Endothelial cell of umbilical vein (primary cell): ENCODE results near the gene RAPGEF6. TPM values are rescaled to one million over a fixed set of nuclear protein-coding genes. Genes with fewer than 3 reads are reported as not detected.

Experiments
- BruUV-seq: library from RNA; stranded (reverse); fragments of 400-500 nt; replicated peaks from 2 replicates; lab custom pipeline; 2021; lab: Mats Ljungman, UMichigan
- CTCF ChIA-PET: fragments of 300-600, 350-600 bp; sonication (Branson Sonifier 250); formaldehyde crosslinking; loops from one replicate; lab custom pipeline; 2021; ENCODE audit warnings: antibody characterized with exemption, inconsistent platforms; lab: Charles Lee
- POLR2A ChIA-PET: fragments of 300-600, 350-600 bp; sonication (Branson Sonifier 250); formaldehyde crosslinking; loops from one replicate; lab custom pipeline; 2021; ENCODE audit warnings: antibody characterized with exemption, inconsistent platforms; lab: Charles Lee
- DNase-seq: peaks from one replicate; pipeline ENCODE4 v3.0.0-alpha.2; 2011; ENCODE audit warnings: low read depth, low spot score
- FAIRE-seq: peaks from 2 replicates; lab custom pipeline; 2011; peaks lifted over from hg19 to GRCh38; lab: Jason Lieb, UNC
- H2AFZ ChIP-seq: 2 replicates; pipeline ENCODE4 v1.6.0; 2012; ENCODE audit warnings: low read depth, low read length, control low read depth, inconsistent platforms
- H3K27ac ChIP-seq: 2 replicates; pipeline ENCODE4 v1.5.1; 2011; ENCODE audit warnings: low read depth, mild to moderate bottlenecking, control low read depth, low read length, moderate library complexity; ENCODE audit not compliant: insufficient read depth
- H3K27me3 ChIP-seq, 2 experiments: 2 replicates each; pipeline versions ENCODE4 v1.6.0 to v1.6.1; 2011; ENCODE audit warnings: low read length in 2 of 2, mixed read lengths in 1 of 2; ENCODE audit not compliant: control insufficient read depth in 2 of 2, insufficient read depth in 2 of 2
- H3K36me3 ChIP-seq, 2 experiments: 2 replicates in 1 of 2; 3 replicates in 1 of 2; pipeline ENCODE4 v1.5.1; 2011; ENCODE audit warnings: low read length in 2 of 2, mild to moderate bottlenecking in 1 of 2, moderate library complexity in 1 of 2; ENCODE audit not compliant: control insufficient read depth in 2 of 2, insufficient read depth in 2 of 2; ENCODE audit errors: extremely low read depth in 1 of 2
- H3K4me1 ChIP-seq: 3 replicates; pipeline ENCODE4 v1.5.1; 2011; ENCODE audit warnings: mild to moderate bottlenecking, low read length; ENCODE audit not compliant: control insufficient read depth, insufficient read depth; ENCODE audit errors: extremely low read depth
- H3K4me2 ChIP-seq: 2 replicates; pipeline ENCODE4 v1.6.1; 2011; ENCODE audit warnings: low read length, control low read depth, mixed read lengths; ENCODE audit not compliant: insufficient read depth
- H3K4me3 ChIP-seq, 3 experiments: fragments of 200-600 bp in 1 of 3; sonication (generic), shearing (Covaris generic) in 1 of 3; replicated peaks in 1 of 3; 2 replicates each; pipeline ENCODE4 v1.5.1; 2011 to 2016; ENCODE audit warnings: control low read depth in 3 of 3, low read length in 3 of 3, mild to moderate bottlenecking in 2 of 3, inconsistent platforms in 1 of 3, low read depth in 1 of 3, moderate library complexity in 1 of 3; ENCODE audit not compliant: insufficient read depth in 1 of 3
- H3K79me2 ChIP-seq: 2 replicates; pipeline ENCODE4 v1.6.0; 2012; ENCODE audit warnings: low read length, inconsistent platforms; ENCODE audit not compliant: control insufficient read depth, insufficient read depth
- H3K9ac ChIP-seq: replicated peaks from 2 replicates; pipeline ENCODE3; 2011; ENCODE audit warnings: low read length, control low read depth; ENCODE audit not compliant: insufficient read depth; ENCODE audit errors: extremely low read depth
- H3K9me1 ChIP-seq: replicated peaks from 3 replicates; pipeline ENCODE4 v1.6.0; 2011; ENCODE audit warnings: mild to moderate bottlenecking, low read length; ENCODE audit not compliant: control insufficient read depth, insufficient read depth; ENCODE audit errors: extremely low read depth
- H3K9me3 ChIP-seq: replicated peaks from 2 replicates; pipeline ENCODE4 v1.5.1; 2012; ENCODE audit warnings: low read length, inconsistent platforms; ENCODE audit not compliant: control insufficient read depth, insufficient read depth
- H4K20me1 ChIP-seq: replicated peaks from 2 replicates; pipeline ENCODE3; 2011; ENCODE audit warnings: mild to moderate bottlenecking, low read length; ENCODE audit not compliant: control insufficient read depth, insufficient read depth; ENCODE audit errors: extremely low read depth
- EZH2 ChIP-seq: IDR thresholded peaks from 2 replicates; pipeline ENCODE4 v1.6.1; 2012; ENCODE audit warnings: borderline replicate concordance, low read depth, mild to moderate bottlenecking, moderate library complexity, low read length, inconsistent platforms; ENCODE audit not compliant: severe bottlenecking
- FOS ChIP-seq: IDR thresholded peaks from 2 replicates; pipeline ENCODE4 v1.6.1; 2011; ENCODE audit warnings: mild to moderate bottlenecking, low read length, moderate library complexity, borderline replicate concordance; ENCODE audit not compliant: insufficient read depth
- GATA2 ChIP-seq: IDR thresholded peaks from 2 replicates; pipeline ENCODE4 v1.7.0; 2011; ENCODE audit warnings: low read depth, mild to moderate bottlenecking, moderate library complexity, mixed read lengths, low read length; ENCODE audit not compliant: insufficient read length, insufficient read depth
- JUN ChIP-seq: IDR thresholded peaks from 2 replicates; pipeline ENCODE4 v1.6.1; 2011; ENCODE audit warnings: borderline replicate concordance, low read depth; ENCODE audit not compliant: insufficient read length, insufficient read depth
- MAX ChIP-seq: IDR thresholded peaks from 2 replicates; pipeline ENCODE4 v1.6.1; 2011; ENCODE audit not compliant: insufficient read depth, insufficient read length
- MYC ChIP-seq: IDR thresholded peaks from one replicate; pipeline ENCODE4 v1.6.1; 2011; ENCODE audit warnings: mild to moderate bottlenecking, low read depth, low read length
- POLR2A ChIP-seq: IDR thresholded peaks from 2 replicates; pipeline ENCODE4 v1.6.1; 2012; ENCODE audit warnings: low read depth, mild to moderate bottlenecking, control low read depth, low read length
- POLR2AphosphoS5 ChIP-seq: IDR thresholded peaks from 2 replicates; pipeline ENCODE4 v1.6.1; 2012; ENCODE audit warnings: low read depth, mild to moderate bottlenecking, control low read depth, low read length, moderate library complexity; ENCODE audit not compliant: insufficient read depth
- dilution Hi-C: fragments of 300-500 bp; cut with MboI; formaldehyde crosslinking; loops from one replicate; pipeline ENCODE4 v1.15.0; 2019; ENCODE audit warnings: low sequenced_read_pairs; ENCODE audit not compliant: extremely low pct_ligation_motif_present
- intact Hi-C: fragments of 100-400 bp; cut with micrococcal nuclease; formaldehyde crosslinking; loops from one replicate; pipeline ENCODE4 v1.10.0; 2022
- polyA plus RNA-seq, 4 experiments: library from polyadenylated mRNA; depleted of rRNA in 3 of 4; stranded (reverse) in 3 of 4; unstranded in 1 of 4; fragments of >200 nt; gene quantifications; 2 replicates each; pipeline versions ENCODE4 v1.2.1 to v1.2.3, GENCODE V29; 2011 to 2012; ENCODE audit warnings: missing spikeins in 1 of 4
- total RNA-seq: library from RNA; stranded (reverse); gene quantifications from 2 replicates; pipeline ENCODE4 v1.2.3, GENCODE V29; 2021
- TF ChIP-seq, protein P1 (sequence below), 2 donors: IDR thresholded peaks; 1 replicate in 1 of 2; 2 replicates in 1 of 2; pipeline ENCODE4 v1.5.1; 2011; ENCODE audit warnings: low read length in 2 of 2, mild to moderate bottlenecking in 2 of 2, moderate library complexity in 2 of 2, control low read depth in 1 of 2, inconsistent platforms in 1 of 2, low read depth in 1 of 2; ENCODE audit not compliant: insufficient read depth in 1 of 2; ENCODE audit errors: extremely low read depth in 1 of 2

RAPGEF6 gene
- total and polyA plus RNA-seq, 2 donors (not counting 3 experiments of a cell fraction or from before 2014, with no cell fraction given), result 3.5 to 17.5 TPM

DNA sequence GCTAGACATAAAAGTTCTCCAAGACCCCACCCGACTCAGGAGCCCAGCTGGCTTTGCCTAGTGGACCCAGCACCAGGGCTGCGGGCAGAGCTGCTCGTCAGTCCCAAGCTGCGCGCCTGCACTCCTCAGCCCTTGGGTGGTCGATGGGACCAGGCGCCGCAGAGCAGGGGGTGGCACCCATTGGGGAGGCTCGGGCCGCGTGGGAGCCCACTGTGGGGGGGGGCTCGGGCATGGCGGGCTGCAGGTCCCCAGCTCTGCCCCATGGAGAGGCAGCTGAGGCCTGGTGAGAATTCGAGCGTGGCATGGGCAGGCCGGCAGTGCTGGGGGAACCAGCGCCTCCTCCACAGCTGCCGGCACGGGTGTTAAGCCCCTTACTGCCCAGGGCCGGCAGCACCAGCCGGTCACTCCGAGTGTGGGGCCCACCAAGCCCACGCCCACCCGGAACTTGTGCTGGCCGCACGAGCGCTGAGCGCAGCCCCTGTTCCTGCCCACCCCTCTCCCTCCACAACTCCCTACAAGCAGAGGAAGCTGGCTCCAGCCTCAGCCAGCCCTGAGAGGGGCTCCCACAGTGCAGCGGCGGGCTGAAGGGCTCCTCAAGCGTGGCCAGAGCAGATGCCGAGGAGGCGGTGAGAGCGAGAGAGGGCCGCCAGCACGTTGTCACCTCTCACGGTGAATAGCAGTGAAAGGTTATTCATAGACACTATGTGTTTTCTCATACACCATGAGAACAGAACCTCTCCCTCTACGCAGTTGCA, 54.9 kb downstream of the RAPGEF6 start:
- BruUV-seq, result no TSS peak
- dilution Hi-C loops, result loop anchor here (25.0 kb wide), 1 partner anchor 432 kb away; the partner anchor contains the start of gene ACSL6
- intact Hi-C loops, result no loop called here

More for the DNA sequence above, 54.9 kb downstream of the RAPGEF6 start:
- H3K36me3 ChIP-seq, result no peaks in the 10 kb centered on the region
- no peak overlapping the region for H3K27ac ChIP-seq
- H3K9ac ChIP-seq, result no peak overlapping the region
- no peaks in the 10 kb centered on the region for H4K20me1 ChIP-seq
- H3K9me1 ChIP-seq, result no peaks in the 10 kb centered on the region
- peaks cover 20% of the 10 kb centered on the region for H3K79me2 ChIP-seq
- CTCF ChIA-PET, result interaction anchor here (0.7 to 2.2 kb wide), 2 partner anchors 9 to 157 kb away, joined by 3 to 8 read pairs; no protein-coding TSS in a partner anchor
- TF ChIP-seq FOS, result no peak
- no peak for TF ChIP-seq JUN
- no peak for TF ChIP-seq MAX
- TF ChIP-seq GATA2, result no peak
- TF ChIP-seq POLR2AphosphoS5, result no peak
- TF ChIP-seq, protein P1, sequence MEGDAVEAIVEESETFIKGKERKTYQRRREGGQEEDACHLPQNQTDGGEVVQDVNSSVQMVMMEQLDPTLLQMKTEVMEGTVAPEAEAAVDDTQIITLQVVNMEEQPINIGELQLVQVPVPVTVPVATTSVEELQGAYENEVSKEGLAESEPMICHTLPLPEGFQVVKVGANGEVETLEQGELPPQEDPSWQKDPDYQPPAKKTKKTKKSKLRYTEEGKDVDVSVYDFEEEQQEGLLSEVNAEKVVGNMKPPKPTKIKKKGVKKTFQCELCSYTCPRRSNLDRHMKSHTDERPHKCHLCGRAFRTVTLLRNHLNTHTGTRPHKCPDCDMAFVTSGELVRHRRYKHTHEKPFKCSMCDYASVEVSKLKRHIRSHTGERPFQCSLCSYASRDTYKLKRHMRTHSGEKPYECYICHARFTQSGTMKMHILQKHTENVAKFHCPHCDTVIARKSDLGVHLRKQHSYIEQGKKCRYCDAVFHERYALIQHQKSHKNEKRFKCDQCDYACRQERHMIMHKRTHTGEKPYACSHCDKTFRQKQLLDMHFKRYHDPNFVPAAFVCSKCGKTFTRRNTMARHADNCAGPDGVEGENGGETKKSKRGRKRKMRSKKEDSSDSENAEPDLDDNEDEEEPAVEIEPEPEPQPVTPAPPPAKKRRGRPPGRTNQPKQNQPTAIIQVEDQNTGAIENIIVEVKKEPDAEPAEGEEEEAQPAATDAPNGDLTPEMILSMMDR (IDR thresholded peaks at IDR 0.05; ENCODE audit: extremely low read depth in 1 of 2, insufficient read depth in 1 of 2, low read depth in 1 of 2, low read length in 2 of 2), result no peak
- TF ChIP-seq EZH2, result no peak
- no peak for TF ChIP-seq MYC
- TF ChIP-seq POLR2A, result no peak
- no peak overlapping the region for H2AFZ ChIP-seq
- no peak overlapping the region for H3K4me3 ChIP-seq
- no peaks in the 10 kb centered on the region for H3K9me3 ChIP-seq
- POLR2A ChIA-PET, result no interaction called here
- H3K27me3 ChIP-seq, result no peaks in the 10 kb centered on the region
- FAIRE-seq, result no peak
- H3K4me1 ChIP-seq, result no peaks in the 10 kb centered on the region
- DNase-seq, result no peak
- no peak overlapping the region for H3K4me2 ChIP-seq
